NCI-H2107 treated with DMSO at 0.1 percent for 48 hours (cell line): ENCODE data around the gene NOL3.

Experiments
- DNase-seq: peaks from one replicate; lab custom pipeline; 2025; ENCODE audit not compliant: unreplicated experiment; lab: John Stamatoyannopoulos, UW

NOL3 gene

GRCh38 chr16:67169642-67170167, 633 bp upstream of the NOL3 start:
- DNase-seq: no peak

GRCh38 chr16:67170949-67171649, 761 bp downstream of the NOL3 start:
- DNase-seq: no peak

- no peak for DNase-seq
These were observed 3.0 kb downstream of the NOL3 start for GRCh38 chr16:67173323-67173722.

DNA sequence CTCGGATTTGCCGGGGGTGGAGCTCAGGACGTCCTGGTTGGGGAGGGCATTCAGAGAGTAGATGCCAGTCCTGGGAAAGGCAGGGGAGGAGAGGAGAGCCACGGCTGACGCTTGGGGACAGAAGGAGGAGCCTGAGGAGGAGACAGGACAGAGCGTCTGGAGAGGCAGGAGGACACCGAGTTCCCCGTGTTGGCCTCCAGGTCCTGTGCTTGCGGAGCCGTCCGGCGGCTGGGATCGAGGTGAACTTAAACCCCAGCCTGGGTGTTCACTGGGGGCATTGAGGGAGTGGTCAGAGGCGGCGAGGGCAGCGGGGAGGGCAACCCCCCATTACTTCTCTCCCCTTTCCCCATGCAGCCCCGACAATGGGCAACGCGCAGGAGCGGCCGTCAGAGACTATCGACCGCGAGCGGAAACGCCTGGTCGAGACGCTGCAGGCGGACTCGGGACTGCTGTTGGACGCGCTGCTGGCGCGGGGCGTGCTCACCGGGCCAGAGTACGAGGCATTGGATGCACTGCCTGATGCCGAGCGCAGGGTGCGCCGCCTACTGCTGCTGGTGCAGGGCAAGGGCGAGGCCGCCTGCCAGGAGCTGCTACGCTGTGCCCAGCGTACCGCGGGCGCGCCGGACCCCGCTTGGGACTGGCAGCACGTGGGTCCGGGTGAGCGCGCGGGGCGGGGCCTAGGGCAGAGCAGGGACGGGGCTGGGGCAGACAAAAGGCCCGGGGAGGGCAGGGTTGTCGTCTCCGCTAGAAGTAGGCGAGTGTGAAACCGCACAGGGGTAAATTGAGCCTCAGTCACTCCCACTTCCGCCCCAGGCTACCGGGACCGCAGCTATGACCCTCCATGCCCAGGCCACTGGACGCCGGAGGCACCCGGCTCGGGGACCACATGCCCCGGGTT, 3.7 kb downstream of the NOL3 start:
- peak; percentile 62 for DNase-seq

GRCh38 chr16:67174706-67175231, 4.4 kb downstream of the NOL3 start:
- no peak for DNase-seq

DNA sequence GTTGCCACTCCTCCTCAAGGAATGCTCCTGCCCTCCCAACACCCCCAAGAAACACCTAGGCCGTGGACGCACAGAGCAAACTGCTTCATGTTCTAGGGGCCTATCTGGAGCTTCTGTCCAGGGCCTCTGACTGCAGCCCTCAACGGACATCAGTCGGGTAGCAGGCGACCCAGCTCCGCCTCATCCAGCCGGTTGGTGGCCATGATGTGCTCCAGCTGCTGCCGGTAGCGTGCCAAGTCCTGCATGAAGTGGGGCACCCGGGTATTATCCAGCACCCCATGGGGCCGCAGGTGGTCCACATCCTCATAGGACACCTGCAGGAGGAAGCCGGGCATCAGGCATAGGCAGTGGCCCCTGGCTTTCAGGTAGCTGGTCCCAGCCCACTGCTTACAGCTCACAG, 6.3 kb downstream of the NOL3 start:
- peak; percentile 12 for DNase-seq

DNA sequence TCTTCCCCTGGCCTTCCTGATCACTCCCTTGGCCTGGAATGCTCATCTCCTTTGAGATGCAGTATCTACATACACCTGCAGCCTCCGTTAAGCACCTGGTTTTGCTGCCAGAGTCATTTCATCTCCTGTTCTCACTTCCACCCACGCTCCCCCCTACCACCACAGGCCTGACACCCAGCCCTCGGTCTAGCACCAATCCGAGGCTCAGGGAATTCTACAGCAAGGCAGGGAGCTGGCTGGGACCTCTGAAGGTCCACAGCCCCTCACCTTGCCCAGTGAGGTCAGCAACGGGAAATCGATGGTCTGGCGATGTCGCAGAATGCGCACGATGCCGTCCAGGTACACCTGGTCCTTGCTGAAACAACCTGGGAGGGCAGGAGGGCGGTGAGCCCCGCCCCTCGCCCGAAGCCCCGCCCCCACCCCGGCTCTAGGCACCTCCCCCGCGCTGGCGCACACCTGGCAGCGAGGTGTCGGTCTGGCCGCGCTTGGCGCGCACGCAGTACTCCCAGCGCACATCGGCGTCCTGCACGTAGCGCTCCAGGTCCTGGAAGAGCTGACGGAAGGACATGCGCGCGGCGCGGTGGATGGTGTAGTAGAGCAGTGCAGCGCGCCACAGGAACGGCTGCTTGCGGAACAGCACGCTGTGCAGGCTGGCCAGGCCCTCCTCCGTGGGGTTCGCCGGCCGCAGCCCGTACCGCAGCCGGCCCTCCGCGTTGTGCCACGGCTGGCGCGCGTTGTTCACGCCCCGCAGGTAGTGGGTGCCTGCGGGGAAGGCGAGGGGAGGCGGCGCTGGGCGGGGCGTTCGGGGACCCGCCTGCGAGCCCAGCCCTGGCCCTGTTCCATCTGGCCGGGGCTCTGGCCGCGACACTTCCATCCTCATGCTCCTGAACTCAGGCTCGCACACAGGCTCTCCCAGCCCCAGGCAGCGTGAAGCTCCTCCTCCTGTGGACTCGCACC, 7.7 kb downstream of the NOL3 start:
- DNase-seq: peak; percentile 58

GRCh38 chr16:67179421-67180080, 9.2 kb downstream of the NOL3 start:
- DNase-seq: no peak

DNA sequence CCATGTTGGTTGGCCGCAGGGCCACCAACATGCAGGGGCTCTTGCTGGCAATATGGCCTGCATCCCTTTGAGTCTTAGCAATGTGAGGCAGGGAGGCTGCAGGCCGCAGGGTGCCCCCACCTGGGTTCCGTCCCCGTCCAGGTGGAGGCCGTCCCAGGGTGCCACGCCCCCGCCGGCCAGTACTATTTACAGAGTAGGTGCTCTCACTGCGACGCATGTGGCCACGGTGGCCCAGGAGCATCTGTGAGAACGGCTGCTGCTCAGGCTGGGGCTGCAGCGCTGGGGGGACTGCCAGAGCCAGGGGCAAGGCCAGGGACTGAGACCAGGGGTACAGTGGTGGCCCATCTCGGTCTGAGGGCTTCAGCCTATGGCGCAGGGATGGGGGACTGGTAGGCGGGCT, 9.8 kb downstream of the NOL3 start:
- DNase-seq: no peak

GRCh38 chr16:67181346-67181745, 11.0 kb downstream of the NOL3 start:
- no peak for DNase-seq

- no peak for DNase-seq
These were observed 11.9 kb downstream of the NOL3 start for GRCh38 chr16:67182288-67182687.

- no peak for DNase-seq
These were observed 12.9 kb downstream of the NOL3 start for GRCh38 chr16:67183284-67183626.

DNA sequence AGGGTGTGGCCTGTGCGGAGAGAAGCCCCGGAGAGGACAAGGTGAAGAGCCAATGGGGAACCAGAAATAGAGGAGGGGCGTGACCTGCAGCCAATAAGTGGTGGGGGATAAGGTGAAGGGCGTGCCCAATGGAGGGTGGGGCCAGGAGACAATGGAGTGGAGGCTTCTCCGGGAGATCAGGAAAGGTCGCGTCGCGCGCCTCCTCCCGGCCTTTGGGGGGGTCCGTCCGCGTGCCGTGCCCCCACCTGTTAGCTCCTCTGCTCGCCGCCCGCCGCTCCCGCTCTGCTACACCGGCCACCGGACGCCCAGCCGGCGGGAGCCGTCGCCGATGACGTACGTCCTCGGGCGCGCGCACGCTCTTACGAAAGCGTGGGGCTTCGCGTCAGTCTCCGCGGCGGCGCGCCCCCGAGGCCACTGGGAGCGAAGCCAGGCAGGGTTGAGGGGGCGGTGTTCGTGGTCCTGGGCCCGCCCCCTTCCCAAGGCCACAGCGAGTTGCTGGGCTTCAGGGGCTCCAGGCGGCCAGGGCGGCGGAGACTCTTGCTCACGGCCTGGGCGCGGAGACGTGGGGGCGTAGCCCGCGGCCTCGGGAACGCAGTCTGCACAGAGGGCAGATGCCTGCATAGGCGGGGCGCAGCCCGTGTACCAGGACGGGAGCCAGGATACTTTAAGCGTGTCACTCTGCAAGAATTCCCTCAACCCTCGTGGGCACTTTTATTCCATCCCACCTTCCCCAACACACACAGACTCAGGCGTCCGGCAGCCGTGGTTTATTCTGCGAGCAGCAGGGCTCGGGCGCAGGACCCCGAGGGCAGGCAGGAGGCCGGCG, 13.5 kb downstream of the NOL3 start, which contains the start of gene MATCAP1:
TSS of gene MATCAP1 (minus strand) at position 337 of the 826 bp plus-strand sequence. CDS start 3,353 bp downstream, outside the sequence.
- peak; percentile 98 for DNase-seq

DNA sequence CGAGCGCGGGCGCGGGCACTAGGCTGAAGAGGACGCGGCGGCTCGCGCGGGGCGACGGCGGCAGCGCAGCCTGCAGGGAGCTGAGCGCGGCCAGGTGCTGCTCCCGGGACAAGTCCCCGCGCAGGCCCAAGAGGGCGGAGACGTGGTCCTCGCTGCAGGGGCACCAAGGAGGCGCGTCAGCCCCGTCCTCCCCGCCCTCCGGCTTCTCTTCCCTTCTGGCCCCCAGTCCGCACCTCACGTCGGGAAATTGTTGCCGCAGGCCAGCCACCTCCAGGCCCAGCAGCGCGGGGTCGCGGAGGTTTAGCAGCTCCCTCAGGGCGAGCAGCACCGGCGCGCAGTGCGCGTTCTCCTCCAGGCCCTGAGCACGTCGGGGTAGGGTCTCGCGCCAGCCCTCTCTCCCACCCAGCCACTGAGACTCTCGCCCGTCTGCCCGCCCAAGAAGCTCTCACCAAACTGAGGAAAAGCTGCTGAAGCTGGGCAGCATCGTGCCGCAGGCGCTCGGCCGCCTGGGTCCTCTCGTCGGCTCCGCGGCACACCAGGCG, 14.2 kb downstream of the NOL3 start:
- DNase-seq: peak; percentile 61

DNA sequence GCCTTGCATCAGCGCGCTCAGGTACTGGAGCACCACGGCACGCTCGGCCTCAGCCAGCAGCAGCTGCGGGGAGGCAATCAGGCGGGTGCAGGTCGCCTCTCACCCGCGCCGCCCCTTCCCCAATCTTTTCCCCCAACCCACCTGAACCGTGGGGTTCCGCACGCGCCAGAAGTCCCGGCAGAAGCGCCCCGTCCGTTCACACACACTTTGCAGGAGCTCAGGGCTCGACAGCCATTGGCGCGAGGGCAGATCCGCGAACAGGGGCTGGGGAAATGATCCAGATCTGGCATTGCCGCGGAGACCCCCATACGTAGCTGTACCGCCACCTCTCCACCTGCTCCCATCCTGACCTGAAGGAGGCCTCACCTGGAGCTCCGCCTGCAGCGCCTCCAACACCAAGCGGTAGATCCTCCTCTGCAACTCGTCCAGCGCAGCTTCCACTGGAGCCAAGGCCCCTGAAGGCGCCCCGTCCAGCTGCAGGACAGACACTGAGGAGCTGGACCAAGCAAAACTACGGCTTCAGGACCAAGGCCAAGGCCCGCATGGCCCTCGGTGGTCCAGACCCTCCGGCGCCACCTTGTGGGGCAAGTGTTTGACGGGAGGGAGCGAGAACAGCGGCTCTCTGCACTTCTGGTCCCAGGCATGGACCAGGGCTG, 14.8 kb downstream of the NOL3 start:
- DNase-seq: peak; percentile 36

DNA sequence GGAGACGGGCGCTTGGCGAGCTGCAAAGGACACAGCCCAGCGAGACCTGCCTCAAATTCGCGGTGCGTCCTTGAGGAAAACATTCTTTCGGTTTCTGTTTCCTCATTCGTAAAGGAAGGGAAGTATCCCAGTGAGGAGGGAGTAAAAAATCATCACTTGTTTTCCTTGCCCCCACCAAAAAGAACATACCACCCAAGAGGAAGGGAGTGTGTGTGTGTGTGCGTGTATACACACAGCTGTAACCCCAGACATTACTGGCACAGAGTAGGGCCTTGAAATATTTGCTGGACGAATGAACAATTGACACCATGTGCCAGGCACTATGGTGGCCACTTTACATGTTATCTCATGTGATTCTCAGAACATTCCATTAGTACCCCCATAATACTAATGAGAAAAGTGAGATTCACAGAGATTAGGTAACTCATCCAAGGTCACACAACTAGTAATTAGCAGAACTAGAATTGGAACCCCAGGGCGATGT, 15.4 kb downstream of the NOL3 start:
- no peak for DNase-seq

GRCh38 chr16:67186550-67186950, 16.2 kb downstream of the NOL3 start:
- DNase-seq: no peak

GRCh38 chr16:67187175-67187890, 17.0 kb downstream of the NOL3 start:
- no peak for DNase-seq
